Activated T-helper 17 cell treated with anti-CD3 and anti-CD28 coated beads, Interleukin-2, amount 50 U/mL, for 72 hours (primary cell): ENCODE data around the gene RAB40B. TPM values are rescaled to one million over a fixed set of nuclear protein-coding genes. Genes with fewer than 3 reads are reported as not detected.
A peak's percentile ranks its signal among the peaks of the same experiment; 100 is the strongest.
"Not testable (repeated sequence)": the region's sequence is repeated elsewhere in the genome, so short reads cannot be mapped to it uniquely, and the experiment has no call there.

Experiments
- ATAC-seq: fragments of 150-1000 bp; cut with Tn5 transposase; replicated peaks from 2 replicates; pipeline ENCODE4 v1.10.0; 2021; ENCODE audit warnings: mild to moderate bottlenecking, moderate library complexity
- H3K27ac Mint-ChIP-seq: one replicate; pipeline ENCODE4 v1.8.0; 2022; ENCODE audit warnings: mixed read lengths
- H3K27me3 Mint-ChIP-seq: one replicate; pipeline ENCODE4 v1.8.0; 2022; ENCODE audit warnings: mixed read lengths
- H3K36me3 Mint-ChIP-seq: one replicate; pipeline ENCODE4 v1.8.0; 2022; ENCODE audit warnings: low read depth, mild to moderate bottlenecking, mixed read lengths
- H3K4me1 Mint-ChIP-seq: one replicate; pipeline ENCODE4 v1.8.0; 2022; ENCODE audit warnings: mixed read lengths
- H3K4me3 Mint-ChIP-seq: one replicate; pipeline ENCODE4 v1.8.0; 2022; ENCODE audit warnings: mild to moderate bottlenecking, mixed read lengths
- H3K9me3 Mint-ChIP-seq: one replicate; pipeline ENCODE4 v1.8.0; 2022; ENCODE audit warnings: mixed read lengths
- total RNA-seq, 2 donors: library from RNA; stranded (reverse); gene quantifications; one replicate each; pipeline ENCODE4 v1.2.3, GENCODE V29; 2022

The RAB40B gene
- total RNA-seq, 2 donors from 2014 or later: 1.1 to 2.0 TPM

DNA sequence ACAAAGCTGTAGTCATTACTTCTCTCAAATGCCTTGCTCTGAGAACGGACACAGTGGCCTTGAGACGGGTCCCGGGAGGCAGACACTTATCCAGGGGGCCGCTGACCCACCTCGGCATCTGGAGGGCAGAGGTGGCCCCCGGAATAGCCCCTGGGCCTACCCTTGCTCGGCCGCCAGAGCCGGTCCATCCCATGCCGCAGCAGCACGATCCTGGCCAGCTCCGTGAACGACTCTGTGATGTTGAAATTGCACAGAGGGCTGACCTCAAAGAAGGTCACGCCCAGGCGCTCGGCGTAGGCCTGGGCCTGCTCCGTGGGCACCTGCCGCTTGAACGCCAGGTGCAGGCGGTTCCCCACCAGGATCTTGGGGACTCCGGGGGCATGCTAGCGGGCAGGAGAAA lies 40.2 kb downstream of the RAB40B start:
- no peaks in the 10 kb centered on the region for H3K4me1 Mint-ChIP-seq

DNA sequence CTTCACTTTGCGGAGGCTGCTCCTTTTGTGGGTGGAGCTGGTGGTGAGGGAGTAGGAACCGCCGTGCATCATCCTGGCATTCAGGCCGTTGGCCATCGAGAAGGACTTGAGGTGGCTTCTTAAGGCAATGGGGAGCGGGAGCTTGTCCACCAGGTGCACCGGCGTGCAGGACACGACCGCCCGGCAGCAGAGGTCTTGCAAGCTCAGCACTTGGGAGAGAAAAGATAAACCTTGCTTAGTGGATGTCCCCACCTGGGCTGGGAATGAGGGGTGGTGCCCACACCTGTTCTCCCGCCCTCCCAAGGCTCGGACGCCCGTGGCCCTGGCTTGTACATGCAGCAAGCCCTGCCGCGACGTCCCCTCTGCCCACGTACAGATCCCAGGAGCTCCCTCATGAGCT lies 40.6 kb downstream of the RAB40B start:
- H3K4me3 Mint-ChIP-seq: no peak overlapping the region

More for the DNA sequence above, 40.2 kb downstream of the RAB40B start:
- no peaks in the 10 kb centered on the region for H3K9me3 Mint-ChIP-seq
- no peak overlapping the region for H3K27ac Mint-ChIP-seq
- no peaks in the 10 kb centered on the region for H3K36me3 Mint-ChIP-seq
- no peaks in the 10 kb centered on the region for H3K27me3 Mint-ChIP-seq
- no peak for ATAC-seq
- no peak overlapping the region for H3K4me3 Mint-ChIP-seq

DNA sequence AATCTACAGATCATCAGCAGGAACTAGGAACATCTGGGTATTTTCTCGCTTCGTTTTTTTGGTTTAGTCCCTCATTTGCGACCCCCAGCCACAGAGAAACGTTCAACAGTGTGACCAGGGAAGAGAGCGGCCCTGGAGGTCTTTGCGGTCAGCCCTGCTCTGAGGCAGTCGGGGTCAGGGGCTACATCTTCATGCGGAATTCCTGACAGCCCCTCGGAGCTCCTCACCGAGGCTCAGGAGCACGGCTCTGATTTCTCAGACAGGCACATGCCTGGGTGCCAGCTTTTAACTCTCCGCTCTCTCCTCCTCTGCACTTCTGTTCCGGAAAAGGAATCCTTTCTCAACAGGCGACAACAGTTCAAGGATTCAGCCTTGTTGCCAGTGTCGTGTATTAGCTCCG lies 42.2 kb downstream of the RAB40B start:
- Mint-ChIP-seq H3K4me1 (no peaks in the 10 kb centered on the region), H3K36me3 (no peaks in the 10 kb centered on the region), H3K27me3 (no peaks in the 10 kb centered on the region), H3K27ac (no peak overlapping the region), H3K4me3 (no peak overlapping the region), H3K9me3 (no peaks in the 10 kb centered on the region)
- ATAC-seq: no peak

More for the DNA sequence above, 40.6 kb downstream of the RAB40B start:
- no peaks in the 10 kb centered on the region for H3K4me1 Mint-ChIP-seq
- H3K27me3 Mint-ChIP-seq: no peaks in the 10 kb centered on the region
- no peak overlapping the region for H3K27ac Mint-ChIP-seq
- ATAC-seq: no peak
- H3K9me3 Mint-ChIP-seq: no peaks in the 10 kb centered on the region
- no peaks in the 10 kb centered on the region for H3K36me3 Mint-ChIP-seq

DNA sequence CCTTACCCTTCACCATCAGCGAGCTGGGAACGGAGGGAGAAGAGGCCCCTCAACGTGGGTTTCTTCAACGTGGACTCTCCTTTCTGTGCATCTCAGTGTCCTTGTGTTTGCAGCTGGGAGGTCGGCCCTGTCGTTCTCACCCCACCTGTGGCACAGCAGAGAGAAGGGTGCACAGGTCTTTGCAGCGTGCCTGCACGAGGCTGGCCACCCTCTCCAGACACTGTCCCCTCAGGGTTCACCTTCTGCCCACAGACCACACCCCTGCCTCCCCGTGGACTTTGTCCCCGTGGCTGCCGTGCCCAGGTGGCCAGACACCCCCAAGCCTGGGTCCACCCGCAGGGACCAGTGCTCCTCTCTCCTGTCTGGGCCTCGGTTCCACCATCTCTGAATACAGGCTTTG lies 43.0 kb downstream of the RAB40B start:
- H3K4me1 Mint-ChIP-seq: no peaks in the 10 kb centered on the region
- no peaks in the 10 kb centered on the region for H3K36me3 Mint-ChIP-seq
- no peak for ATAC-seq

DNA sequence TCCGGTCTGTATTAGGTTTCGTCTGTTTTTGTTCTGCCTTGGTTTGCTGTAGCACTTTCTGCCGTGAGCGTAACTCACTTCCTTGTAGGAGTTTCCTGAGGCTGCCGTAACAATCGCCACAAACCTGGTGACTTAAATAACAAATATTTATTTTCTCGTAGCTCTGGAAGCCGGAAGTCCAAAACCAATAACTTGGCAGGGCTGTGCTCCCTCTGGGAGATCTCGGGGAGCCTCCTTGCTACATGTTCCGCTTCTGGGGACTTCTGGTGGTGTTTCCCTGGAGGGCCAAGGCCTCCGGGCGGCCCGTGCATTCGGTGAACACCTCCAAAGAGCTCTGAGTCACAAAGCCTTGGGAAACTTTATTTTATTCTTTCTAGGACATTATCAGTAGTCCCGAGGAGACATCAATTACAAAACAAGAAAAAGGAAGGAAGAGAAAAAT lies 43.4 kb downstream of the RAB40B start:
- H3K36me3 Mint-ChIP-seq: no peaks in the 10 kb centered on the region
- no peak for ATAC-seq
- H3K4me1 Mint-ChIP-seq: peaks cover under 1% of the 10 kb centered on the region
- H3K27me3 Mint-ChIP-seq: no peaks in the 10 kb centered on the region
- no peaks in the 10 kb centered on the region for H3K9me3 Mint-ChIP-seq
- no peak overlapping the region for H3K4me3 Mint-ChIP-seq
- H3K27ac Mint-ChIP-seq: no peak overlapping the region

More for the DNA sequence above, 43.0 kb downstream of the RAB40B start:
- no peaks in the 10 kb centered on the region for H3K9me3 Mint-ChIP-seq
- H3K4me3 Mint-ChIP-seq: no peak overlapping the region
- no peak overlapping the region for H3K27ac Mint-ChIP-seq
- H3K27me3 Mint-ChIP-seq: no peaks in the 10 kb centered on the region

DNA sequence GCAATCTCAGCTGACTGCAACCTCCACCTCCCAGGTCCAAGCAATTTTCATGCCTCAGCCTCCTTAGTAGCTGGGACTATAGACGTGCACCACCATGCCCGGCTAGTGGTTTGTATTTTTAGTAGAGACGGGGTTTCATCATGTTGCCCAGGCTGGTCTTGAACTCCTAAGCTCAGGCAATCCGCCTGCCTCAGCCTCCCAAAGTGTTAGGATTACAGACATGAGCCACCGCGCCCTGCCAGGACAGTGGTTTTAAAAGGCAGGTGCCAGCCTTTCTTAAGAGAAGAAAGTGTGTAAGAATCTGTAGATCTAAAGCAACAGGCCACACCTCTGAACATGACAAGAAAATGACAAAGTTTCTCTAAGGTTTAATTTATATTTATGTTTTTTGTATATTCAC lies 43.9 kb downstream of the RAB40B start:
- not testable (repeated sequence) for H3K27me3 Mint-ChIP-seq, H3K4me1 Mint-ChIP-seq, H3K9me3 Mint-ChIP-seq, H3K27ac Mint-ChIP-seq, H3K4me3 Mint-ChIP-seq, ATAC-seq, H3K36me3 Mint-ChIP-seq

DNA sequence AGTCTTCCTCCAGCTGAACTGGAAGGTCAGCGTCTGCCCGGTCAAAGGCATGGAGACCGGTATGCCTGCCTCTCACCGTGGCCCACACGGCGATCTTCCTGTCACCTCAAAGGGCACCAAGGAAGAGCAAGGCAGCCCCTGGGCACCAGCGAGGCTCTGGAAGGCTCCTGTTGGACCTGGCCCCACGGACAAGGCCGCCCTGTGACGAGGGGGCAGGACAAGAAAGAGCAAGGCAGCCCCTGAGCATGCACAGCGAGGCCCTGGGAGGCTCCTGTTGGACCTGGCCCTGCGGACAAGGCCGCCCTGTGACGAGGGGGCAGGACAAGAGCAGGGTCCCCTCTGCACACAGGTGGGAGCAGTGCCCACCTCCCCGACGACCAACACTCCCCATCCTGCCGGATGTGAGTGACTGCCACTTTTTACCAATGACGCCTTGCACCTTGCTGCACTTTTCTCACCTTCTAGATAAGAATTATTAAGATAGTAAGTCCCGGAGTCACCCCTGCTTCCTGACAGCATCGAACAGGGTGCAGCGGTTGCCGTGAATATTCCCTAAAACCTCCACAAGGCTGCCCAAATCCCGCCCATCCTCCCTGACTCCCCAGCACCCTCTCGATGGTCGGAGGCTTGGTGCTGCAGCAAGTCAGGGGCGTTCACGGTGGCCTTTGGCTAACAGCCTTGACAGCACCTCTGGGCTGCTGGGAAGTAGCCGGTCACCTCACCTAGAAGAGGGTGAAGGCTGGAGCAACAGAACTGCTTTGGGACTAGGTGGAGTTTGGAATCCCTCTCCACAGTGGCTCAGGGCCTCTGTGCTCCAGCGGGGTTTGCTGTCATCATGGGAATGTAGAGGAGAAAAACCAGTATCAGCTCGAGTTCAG lies 44.6 kb downstream of the RAB40B start:
- H3K27ac Mint-ChIP-seq: no peak overlapping the region
- no peak for ATAC-seq
- H3K4me1 Mint-ChIP-seq: peaks cover 5% of the 10 kb centered on the region
- H3K27me3 Mint-ChIP-seq: no peaks in the 10 kb centered on the region
- no peak overlapping the region for H3K4me3 Mint-ChIP-seq
- no peaks in the 10 kb centered on the region for H3K36me3 Mint-ChIP-seq
- no peaks in the 10 kb centered on the region for H3K9me3 Mint-ChIP-seq

DNA sequence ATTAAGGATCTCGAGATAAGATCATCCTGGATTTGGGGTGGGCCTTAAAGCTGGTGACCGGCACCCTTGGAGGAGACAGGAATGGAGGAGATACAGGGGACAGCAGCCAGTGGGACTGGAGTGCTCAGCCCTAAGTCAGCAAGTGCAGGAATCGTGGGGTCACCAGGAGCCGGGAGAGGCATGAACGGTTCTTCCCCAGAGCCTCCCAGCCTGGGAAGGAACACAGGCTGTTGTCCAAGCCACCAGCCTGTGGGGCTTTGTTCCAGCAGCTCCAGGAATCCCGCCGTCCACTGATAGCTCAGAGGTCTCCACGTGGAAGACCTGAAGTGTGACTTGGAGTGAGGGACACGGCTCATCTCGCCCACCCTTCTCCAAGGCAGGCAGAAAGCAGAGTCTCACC lies 47.8 kb downstream of the RAB40B start:
- no peak for ATAC-seq
- peak overlapping the region; percentile 83 for H3K4me3 Mint-ChIP-seq
- peaks cover 20% of the 10 kb centered on the region for H3K36me3 Mint-ChIP-seq
- peaks cover 8% of the 10 kb centered on the region for H3K4me1 Mint-ChIP-seq
- peak overlapping the region; percentile 72 for H3K27ac Mint-ChIP-seq
- no peaks in the 10 kb centered on the region for H3K9me3 Mint-ChIP-seq
- no peaks in the 10 kb centered on the region for H3K27me3 Mint-ChIP-seq

DNA sequence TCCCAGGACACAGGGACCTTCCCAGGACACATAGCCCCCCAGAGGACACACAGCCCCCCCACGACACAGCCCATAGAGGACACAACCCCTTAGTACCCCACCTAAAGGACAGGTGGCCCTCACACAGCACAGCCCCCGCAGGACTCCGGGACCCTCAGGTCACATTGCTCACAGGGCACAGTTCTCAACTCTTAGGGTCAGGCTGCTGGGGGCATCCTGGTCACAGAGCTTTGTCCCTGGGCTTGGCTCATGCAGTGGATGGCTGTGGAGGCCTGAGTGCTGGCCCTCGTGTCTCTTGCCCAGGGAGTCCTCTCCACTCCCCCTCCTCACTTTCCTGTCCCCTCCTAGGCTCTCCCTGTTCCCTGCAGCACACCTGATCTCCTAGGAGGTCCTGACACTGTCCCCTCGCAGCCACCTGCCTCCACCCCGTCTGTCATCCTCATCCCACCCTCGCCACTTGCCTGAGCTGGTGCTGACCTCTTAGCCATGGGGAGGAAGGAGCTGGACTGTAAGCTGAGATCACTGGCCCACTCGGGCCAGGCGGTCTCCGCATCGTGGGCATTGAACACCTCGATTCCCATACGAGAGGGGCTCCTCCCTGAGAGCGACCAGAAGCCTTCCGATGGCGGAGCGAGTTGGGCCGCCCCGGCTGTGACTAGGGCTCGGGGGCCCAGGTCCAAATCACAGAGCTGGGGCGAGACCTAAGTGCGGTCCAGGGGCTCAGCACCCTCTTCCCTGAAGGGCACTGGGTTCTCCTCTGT lies 48.8 kb downstream of the RAB40B start:
- peaks cover 30% of the 10 kb centered on the region for H3K36me3 Mint-ChIP-seq
- ATAC-seq: no peak

DNA sequence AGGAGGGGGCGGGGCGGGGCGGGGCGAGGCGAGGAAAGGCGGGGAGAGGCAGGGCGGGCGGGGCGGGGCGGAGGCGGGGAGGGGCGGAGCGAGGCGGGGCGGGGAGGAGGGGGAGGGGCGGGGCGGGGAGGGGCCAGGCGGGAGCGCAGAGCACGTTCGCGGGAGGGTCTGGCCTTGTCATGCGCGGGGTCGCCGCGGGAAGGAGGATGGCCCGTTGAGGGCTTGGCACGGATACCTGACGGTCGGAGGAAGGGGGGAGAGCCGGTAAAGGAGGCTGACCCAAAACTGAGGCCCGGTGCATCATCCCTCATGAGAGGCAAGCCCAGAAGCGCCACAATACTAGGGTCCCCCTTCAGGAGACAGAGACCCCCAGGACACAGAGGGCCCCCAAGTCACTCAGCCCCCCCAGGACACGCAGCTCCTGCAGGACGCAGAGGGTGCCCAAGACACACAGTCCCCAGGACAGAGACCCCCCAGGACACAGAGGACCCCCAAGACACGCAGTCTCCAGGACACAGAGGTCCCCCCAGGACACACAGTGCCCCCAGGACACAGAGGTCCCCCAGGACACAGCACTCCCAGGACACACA lies 49.7 kb downstream of the RAB40B start:
- H3K27ac Mint-ChIP-seq: no peak overlapping the region
- peaks cover 14% of the 10 kb centered on the region for H3K4me1 Mint-ChIP-seq
- H3K36me3 Mint-ChIP-seq: peaks cover 38% of the 10 kb centered on the region
- H3K4me3 Mint-ChIP-seq: peak overlapping the region; percentile 83
- ATAC-seq: peak; percentile 10
- no peaks in the 10 kb centered on the region for H3K27me3 Mint-ChIP-seq
- no peaks in the 10 kb centered on the region for H3K9me3 Mint-ChIP-seq

More for the DNA sequence above, 48.8 kb downstream of the RAB40B start:
- H3K9me3 Mint-ChIP-seq: no peaks in the 10 kb centered on the region
- H3K4me1 Mint-ChIP-seq: peaks cover 14% of the 10 kb centered on the region
- peak overlapping the region; percentile 72 for H3K27ac Mint-ChIP-seq
- peak overlapping the region; percentile 83 for H3K4me3 Mint-ChIP-seq
- no peaks in the 10 kb centered on the region for H3K27me3 Mint-ChIP-seq

DNA sequence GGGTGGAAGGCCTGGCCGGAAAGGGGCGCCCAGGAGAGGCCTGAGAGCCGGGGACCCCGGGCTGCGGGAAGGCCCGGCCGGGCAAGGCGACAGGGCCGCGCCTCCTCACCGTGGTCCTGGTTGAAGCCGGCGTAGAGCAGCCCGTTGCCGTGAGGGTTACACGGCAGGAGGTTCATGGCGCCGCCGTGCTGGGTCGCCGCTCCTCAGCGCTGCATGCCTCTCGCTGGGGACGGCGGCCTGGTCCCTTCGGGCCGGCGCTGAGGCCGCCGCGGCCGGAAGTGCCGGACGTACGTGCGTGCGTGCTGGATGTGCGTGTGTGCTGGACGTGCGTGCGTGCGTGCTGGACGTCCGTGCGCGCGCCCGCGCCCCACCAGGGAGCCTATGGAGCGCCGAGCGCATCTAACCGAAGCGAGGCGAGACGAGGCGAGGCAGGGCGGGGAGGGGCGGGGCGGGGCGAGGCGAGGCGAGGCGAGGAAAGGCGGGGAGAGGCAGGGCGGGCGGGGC lies 50.3 kb downstream of the RAB40B start, which contains the start of gene WDR45B:
Gene WDR45B (minus strand): TSS at position 280 of the 504 bp plus-strand sequence. CDS start 104 bp downstream, at position 176.
- Mint-ChIP-seq H3K4me1 (peaks cover 14% of the 10 kb centered on the region), H3K4me3 (peak within 1 kb of the TSS; percentile 83), H3K9me3 (no peaks in the 10 kb centered on the region), H3K27me3 (no peaks in the 10 kb centered on the region), H3K27ac (peak within 1 kb of the TSS; percentile 83), H3K36me3 (peaks cover 45% of the 10 kb centered on the region)
- ATAC-seq: peak; percentile 89

DNA sequence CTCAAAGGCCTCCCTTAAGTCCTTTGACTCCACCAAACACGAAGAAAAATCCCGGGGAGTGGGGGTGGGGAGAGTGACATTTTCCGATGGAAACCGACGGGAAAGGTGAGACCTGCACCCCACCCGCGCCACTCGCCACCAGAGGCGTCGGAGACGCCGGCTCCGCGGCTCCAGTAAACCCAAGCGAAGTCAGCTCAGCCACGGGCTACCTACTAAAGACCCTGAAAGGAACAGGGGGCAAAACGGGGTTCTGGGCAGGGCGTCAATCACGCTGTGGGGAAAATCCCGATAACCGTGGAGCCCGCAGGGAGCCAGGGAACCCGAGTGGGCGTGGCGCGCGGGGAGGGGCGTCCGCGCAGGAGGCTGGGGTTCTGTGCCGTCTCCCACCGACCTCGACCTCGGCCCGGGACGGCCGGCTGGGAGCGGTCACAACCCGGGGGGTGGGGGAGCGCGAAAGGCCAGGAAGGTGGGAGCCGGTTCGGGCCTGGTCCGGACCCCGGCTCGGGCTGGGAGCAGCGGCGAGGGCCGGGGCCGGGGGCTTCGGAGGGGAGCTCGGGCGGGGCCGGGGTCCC lies 50.8 kb downstream of the RAB40B start:
- H3K27ac Mint-ChIP-seq: peak overlapping the region; percentile 83
- peaks cover 14% of the 10 kb centered on the region for H3K4me1 Mint-ChIP-seq
- H3K36me3 Mint-ChIP-seq: peaks cover 50% of the 10 kb centered on the region
- no peaks in the 10 kb centered on the region for H3K27me3 Mint-ChIP-seq
- H3K9me3 Mint-ChIP-seq: no peaks in the 10 kb centered on the region
- peak; percentile 53 for ATAC-seq
- peak overlapping the region; percentile 83 for H3K4me3 Mint-ChIP-seq

DNA sequence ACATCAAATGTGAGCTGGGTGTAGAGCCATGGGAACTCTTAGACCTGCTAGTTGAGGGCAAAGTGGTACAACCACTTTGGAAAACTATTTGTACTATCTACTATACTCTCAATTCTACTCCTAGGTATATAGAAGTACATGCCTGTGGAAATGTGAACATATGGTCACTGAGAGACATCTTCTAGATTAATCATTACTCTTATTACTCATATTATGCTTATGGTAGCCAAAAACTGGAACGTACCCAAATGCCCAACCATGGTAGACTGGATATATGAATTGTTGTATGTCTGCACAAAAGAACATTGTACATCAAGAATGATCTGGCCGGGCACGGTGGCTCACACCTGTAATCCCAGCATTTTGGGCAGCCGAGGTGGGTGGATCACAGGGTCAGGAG lies 53.0 kb downstream of the RAB40B start:
- Mint-ChIP-seq H3K4me3 (peak overlapping the region; percentile 83), H3K27ac (no peak overlapping the region), H3K36me3 (peaks cover 72% of the 10 kb centered on the region), H3K9me3 (no peaks in the 10 kb centered on the region), H3K27me3 (no peaks in the 10 kb centered on the region), H3K4me1 (peaks cover 14% of the 10 kb centered on the region)
- ATAC-seq: no peak

DNA sequence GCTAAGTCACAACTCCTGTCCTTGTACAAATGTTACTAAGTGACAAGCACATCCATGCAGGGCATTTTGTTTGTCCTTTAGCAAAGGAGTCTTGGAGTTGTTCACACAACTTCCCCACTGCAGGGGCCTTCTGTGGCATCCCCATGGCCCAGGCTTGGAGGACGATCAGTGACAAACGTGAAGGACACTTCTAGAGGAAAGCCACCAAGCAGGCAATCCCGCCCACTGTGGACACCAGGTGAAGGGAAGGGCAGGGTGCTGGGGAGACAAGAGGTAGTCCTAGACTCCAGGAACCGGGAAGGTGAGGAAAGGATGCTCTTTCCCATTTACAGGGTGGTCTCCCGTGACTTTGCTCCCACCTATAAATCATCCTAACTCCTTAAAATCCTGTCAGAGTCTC lies 54.4 kb downstream of the RAB40B start:
- ATAC-seq: no peak
- Mint-ChIP-seq H3K36me3 (peaks cover 85% of the 10 kb centered on the region), H3K27me3 (no peaks in the 10 kb centered on the region), H3K4me3 (no peak overlapping the region), H3K4me1 (peaks cover 14% of the 10 kb centered on the region), H3K9me3 (no peaks in the 10 kb centered on the region), H3K27ac (no peak overlapping the region)
